CD4-positive, alpha-beta T cell treated with Interleukin-2 at 100 ng/mL for 4 hours (primary cell): ENCODE data around the gene HOXA4.

Experiments
- DNase-seq: peaks from one replicate; pipeline ENCODE4 v3.0.0-alpha.2; 2020; ENCODE audit warnings: low spot score

Gene HOXA4

GRCh38 chr7:27116031-27116961, 14.3 kb downstream of the HOXA4 start:
- no peak for DNase-seq

DNA sequence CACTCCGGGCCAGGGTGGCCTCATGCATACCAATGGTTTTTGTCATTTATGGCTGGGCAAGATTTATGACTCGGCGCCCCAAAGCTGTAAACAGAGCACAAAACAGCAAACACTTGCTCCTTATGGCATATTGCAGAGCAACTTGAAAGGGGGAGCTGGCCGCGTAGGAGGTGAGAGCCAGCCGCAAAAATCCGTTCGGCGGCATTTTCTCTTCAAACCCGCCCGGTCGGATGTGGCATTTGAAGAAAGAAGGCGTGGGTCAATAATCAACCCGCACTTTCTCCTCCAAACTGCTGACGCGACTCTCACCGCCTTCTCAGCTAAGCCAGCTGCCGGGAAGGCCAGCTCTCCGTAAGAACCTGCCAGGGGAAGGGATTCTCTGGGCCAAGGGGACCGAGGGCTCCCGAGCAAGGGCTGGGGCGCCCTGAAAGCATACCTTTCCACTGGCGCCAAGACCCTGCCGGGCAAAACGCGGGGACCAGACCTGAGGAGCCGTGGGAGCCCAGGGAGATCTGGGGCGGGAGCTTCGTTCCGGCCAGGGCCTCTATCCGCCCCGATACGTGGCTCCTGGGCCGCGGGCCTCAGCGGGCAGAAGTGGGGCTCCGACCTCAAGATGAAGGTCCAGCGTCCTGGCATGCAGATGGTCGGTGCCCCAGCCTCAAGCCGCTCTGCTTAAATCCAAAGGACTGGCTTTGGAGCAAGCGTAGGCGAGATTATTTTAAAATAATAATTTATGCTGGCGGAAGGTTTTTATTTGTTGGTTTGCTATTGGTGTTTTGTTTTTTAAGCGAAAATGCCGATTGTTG, 15.1 kb downstream of the HOXA4 start:
- DNase-seq, result no peak

DNA sequence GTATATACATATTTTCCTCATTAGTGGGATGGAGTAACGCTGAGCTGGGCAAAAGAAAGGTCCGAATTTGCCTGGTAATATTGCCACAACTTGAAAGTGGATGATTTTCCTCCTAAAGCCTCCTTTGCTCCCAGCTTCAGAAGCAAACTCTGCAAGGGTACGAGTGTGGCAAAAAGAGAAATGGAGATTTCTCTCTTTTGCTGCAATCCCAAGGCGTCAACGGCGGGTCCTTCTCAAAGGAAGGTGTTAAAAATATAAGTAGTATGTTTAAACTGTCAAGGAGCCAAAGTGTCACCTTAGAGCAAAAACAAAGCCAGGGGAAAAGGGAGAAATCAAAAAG, 15.7 kb downstream of the HOXA4 start:
- no peak for DNase-seq

- DNase-seq, result no peak
Observed at GRCh38 chr7:27113991-27114769, 16.4 kb downstream of the HOXA4 start.

- DNase-seq, result no peak
Observed at GRCh38 chr7:27112955-27113949, 17.3 kb downstream of the HOXA4 start.

- DNase-seq, result no peak
Observed at GRCh38 chr7:27112361-27112760, 18.2 kb downstream of the HOXA4 start.

DNA sequence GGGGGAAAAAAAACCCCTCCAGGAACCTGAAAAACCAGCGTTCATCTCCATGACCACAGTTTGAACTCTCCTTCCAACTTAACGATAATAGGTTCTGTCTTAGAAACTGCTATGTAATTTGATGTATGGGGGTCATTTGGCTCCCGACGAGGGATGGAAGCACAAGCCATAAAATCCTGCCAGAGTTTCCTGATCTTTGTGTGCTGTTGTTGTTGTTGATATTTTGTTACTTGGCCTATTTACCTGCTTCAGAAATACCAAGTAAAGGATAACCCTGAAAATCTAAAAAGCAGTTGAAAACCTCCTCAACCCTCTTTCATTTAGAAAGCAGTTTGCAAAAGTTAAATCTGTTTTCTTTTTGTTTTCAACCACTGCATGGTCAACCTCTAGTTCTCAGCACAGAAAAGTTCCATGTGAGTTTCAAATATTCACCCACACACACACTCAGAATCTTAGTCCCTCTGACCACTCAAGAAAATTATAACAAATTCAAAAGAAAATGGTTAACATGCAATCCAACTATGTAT, 18.7 kb downstream of the HOXA4 start:
- no peak for DNase-seq

DNA sequence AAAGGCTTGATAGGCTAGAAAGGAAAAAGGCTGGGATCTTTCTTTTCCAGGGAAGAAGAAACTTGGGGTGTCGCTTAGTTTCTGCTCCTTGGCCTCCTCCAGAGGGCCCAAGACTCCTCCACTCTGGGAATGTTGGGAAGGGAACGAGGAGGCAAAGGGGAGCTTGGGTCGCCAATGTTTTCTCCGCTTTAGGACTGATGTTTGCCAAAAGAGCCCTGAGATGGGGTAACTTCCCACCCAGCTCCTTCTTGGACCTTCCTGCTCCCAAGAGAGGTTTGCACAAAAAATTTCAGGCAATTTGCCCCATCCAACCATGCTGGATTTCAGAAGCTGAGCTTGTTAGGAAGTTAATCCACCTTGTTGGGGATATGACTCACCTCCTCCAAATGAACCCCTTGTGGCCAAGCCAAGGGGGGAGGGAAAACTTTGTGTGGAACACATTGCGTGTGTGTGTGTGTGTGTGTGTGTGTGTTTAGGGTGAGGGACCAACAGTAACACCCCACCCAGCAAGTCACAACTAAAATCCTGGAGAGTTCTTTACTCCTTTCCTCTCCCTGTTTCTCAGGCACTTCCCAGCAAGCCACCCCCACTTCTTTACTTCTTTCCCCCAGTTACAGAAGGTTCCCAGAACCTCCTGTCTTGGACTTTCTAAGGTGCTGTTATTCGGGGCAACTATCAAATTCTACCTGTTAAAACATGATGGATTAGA, 19.4 kb downstream of the HOXA4 start:
- DNase-seq, result no peak

GRCh38 chr7:27110186-27111031, 20.1 kb downstream of the HOXA4 start:
- DNase-seq, result no peak

DNA sequence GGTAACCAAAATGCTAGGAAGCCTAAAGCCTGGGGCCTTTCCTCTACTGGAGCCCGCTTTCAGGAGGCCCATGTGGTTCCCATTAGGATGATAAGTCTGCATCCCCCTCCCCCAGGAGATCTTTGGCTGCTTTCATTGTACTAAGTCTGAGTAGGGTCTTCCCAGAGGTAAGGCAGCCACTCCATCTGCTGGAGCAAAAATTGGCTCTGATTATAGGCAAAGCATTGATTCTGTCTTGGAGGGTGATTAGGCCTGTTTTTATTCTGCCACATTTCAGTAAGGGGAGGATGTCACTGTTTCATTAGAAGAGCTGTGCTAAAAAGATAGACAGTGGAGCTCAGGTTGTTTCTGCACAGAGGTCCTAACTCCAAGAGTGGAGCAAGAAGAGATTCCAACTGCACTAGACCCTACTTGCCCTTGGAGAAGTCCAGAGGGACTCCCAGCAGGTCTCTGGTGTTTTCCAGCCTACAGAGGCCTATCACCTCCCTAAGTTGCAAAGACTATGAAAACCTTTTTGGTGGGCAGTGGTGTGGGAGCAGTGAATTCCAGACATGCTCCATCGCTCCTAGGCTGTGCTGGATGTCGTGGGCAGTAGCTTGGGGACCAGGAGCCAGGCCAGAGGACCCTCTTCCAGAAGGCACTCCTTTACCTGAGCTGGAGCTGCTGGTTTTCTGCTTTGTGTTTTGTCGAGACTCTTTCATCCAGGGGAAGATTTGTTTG, 20.9 kb downstream of the HOXA4 start:
- no peak for DNase-seq

DNA sequence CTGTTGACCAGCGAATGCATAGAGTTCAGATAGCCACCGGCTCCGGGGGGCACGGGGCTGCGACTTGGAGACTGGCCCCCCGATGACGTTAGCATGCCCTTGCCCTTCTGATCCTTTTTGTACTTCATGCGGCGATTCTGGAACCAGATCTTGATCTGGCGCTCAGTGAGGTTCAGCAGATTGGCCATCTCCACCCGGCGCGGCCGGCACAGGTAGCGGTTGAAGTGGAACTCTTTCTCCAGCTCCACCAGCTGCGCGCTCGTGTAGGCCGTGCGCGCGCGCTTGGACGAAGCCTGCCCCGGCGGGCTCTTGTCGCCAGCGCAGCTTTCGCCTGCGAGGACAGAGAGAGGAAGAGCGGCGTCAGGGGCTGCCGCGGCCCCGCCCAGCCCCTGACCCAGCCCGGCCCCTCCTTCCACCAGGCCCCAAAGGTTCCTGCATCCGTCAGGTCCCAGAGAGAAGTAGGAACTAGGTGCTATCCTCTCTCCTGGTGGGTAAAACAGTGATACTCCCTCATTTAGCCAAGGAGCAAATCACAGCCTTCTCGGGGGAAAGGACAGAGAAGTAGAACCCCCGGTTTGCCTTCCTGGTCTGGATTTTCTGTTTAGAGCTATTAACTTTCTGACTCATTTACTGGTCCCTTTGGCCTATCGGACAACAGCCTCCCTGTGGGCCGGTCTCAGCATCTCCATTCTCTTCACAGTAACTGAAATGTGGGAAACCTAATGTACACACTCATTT, 22.0 kb downstream of the HOXA4 start:
- DNase-seq, result no peak

DNA sequence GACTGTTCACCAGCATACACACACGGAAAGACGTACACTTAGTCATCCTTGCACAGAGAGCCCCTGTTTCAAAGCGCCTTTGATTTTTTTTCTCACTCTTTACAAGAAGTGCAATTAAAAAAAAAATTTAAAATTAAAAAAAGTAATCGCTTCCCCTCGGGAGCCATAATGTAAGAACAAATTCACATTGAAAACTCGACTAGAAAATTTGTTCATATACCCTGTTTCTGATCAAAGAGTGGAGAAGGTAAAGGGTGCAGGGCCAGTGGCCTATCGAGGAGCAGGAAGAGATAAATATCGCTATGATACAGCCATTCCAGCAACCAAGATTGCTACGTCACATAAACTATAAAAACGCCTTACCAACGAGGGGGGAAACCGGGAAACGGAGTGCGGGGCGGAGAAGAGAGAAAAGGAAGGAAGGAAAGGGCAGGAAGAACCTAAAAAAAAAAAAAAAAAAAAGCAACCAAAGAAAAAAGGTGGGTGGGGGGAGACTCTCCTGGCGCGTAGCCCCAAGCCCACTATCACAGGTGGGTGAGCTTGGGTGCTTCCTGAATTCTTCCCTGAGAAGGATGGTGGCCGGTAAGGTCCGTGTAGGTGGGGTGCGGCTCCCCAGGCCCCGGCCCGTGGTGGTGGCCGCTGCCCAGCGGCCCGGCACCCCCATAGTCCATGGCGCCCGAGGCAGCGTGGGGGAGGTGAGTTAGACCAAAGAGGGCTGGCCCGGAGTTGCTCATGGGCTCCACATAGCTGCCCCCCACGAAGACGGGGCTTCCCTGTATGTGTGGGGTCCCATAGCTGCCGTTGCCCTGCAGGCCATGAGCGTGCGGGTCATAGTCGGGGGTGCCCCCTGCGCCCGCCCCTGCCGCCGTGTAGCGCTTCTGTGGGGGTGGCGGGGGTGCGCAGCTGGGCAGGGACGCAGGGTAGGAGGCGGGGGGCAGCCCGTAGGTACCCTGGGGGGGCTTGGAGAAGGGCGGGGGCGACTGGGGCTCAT, 22.9 kb downstream of the HOXA4 start:
- DNase-seq, result no peak

GRCh38 chr7:27106901-27107240, 23.7 kb downstream of the HOXA4 start:
- DNase-seq, result no peak

DNA sequence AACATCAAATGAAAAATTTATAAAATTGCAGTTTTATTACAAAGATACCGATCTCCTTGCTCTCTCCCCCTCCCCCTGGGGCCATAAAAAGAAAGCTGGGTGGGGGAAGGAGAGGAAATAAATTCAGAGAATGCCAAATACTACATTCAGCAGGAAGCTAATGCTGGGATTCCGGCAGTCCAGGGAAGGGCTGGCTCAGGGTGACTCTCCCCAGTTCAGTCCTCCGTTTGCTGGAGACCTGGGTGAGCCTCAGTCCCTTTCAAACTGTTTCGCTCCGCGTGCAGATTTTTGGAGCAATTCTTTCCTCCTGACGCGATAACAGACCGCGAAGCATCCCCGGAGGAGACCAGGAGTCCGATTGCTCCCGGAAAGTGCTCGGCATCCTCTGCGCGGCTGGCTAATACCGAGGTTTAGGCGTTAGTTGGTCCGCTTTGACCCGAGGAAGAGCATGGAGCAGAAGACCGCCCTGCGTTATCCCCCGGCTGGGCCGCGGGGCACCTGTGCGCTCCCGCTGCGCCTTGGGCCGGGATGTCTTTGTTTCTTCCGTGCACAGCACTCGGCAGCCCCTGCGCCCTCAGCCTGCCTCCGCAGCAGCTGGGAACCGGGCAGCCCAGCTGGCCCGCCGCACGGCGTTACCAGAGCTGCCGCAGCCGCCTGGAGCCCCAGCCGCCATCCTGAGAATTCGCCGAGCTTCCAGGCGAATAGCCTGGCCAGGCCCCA, 24.2 kb downstream of the HOXA4 start:
- DNase-seq, result no peak

GRCh38 chr7:27105301-27106031, 25.1 kb downstream of the HOXA4 start:
- no peak for DNase-seq
